ENCODE data around the gene TRIM2. TPM values are rescaled to one million over a fixed set of nuclear protein-coding genes. Genes with fewer than 3 reads are reported as not detected.
A peak's percentile ranks its signal among the peaks of the same experiment; 100 is the strongest.
"Not testable (repeated sequence)": the region's sequence is repeated elsewhere in the genome, so short reads cannot be mapped to it uniquely, and the experiment has no call there.

Gene TRIM2
- 26.0 and 30.8 TPM in 2 replicates for total RNA-seq (2014; rRNA removed; shearing (Covaris generic))

- DNase-seq, result peak; percentile 90 to 97
- no peaks in the 10 kb centered on the region for H3K9me3 ChIP-seq (replicated peaks)
- H3K4me3 ChIP-seq, result peak within 1 kb of the TSS; percentile 49
- peaks cover 10% of the 10 kb centered on the region; the same call in 1 of the 2 replicates for H3K4me1 ChIP-seq
- 0 out of 2 replicates have a peak, but pooled peaks cover 2% of the 10 kb centered on the region for H3K36me3 ChIP-seq
- H3K27ac ChIP-seq, result peak within 1 kb of the TSS; percentile 48
- no peaks in the 10 kb centered on the region for H3K27me3 ChIP-seq
These were observed at the start of gene TRIM2 for GRCh38 chr4:153204247-153204671. TRIM2 (plus strand) TSS chr4:153204443; CDS start chr4:153204531, 88 bp downstream.

- Histone ChIP-seq H3K27me3 (no peaks in the 10 kb centered on the region), H3K4me1 (peaks cover 23% of the 10 kb centered on the region), H3K27ac (no peak overlapping the region), H3K9me3 (replicated peaks) (no peaks in the 10 kb centered on the region), H3K4me3 (no peak overlapping the region), H3K36me3 (no peaks in the 10 kb centered on the region)
- DNase-seq, result no peak
These were observed 48.6 kb upstream of the TRIM2 start for GRCh38 chr4:153155686-153156085.

GRCh38 chr4:153156263-153156662 is 48.0 kb upstream of the TRIM2 start:
- H3K4me3 ChIP-seq, result no peak overlapping the region
- DNase-seq, result no peak
- no peak overlapping the region for H3K27ac ChIP-seq
- H3K36me3 ChIP-seq, result no peaks in the 10 kb centered on the region
- H3K9me3 ChIP-seq (replicated peaks), result no peaks in the 10 kb centered on the region
- no peaks in the 10 kb centered on the region for H3K27me3 ChIP-seq
- H3K4me1 ChIP-seq, result peaks cover 23% of the 10 kb centered on the region

- H3K36me3 ChIP-seq, result no peaks in the 10 kb centered on the region
- no peak for DNase-seq
- H3K4me1 ChIP-seq, result peaks cover 23% of the 10 kb centered on the region
- H3K4me3 ChIP-seq, result no peak overlapping the region
- H3K27ac ChIP-seq, result no peak overlapping the region
- no peaks in the 10 kb centered on the region for H3K9me3 ChIP-seq (replicated peaks)
- H3K27me3 ChIP-seq, result no peaks in the 10 kb centered on the region
These were observed 47.5 kb upstream of the TRIM2 start for GRCh38 chr4:153156721-153157120.

- no peak overlapping the region for H3K27ac ChIP-seq
- H3K4me1 ChIP-seq, result peaks cover 23% of the 10 kb centered on the region
- H3K4me3 ChIP-seq, result no peak overlapping the region
These were observed 45.2 kb upstream of the TRIM2 start for GRCh38 chr4:153159016-153159415.

GRCh38 chr4:153159728-153160221 is 44.5 kb upstream of the TRIM2 start:
- Histone ChIP-seq H3K27ac (no peak overlapping the region), H3K36me3 (no peaks in the 10 kb centered on the region), H3K4me3 (no peak overlapping the region), H3K4me1 (peaks cover 23% of the 10 kb centered on the region), H3K9me3 (replicated peaks) (no peaks in the 10 kb centered on the region), H3K27me3 (no peaks in the 10 kb centered on the region)
- DNase-seq, result no peak

More at GRCh38 chr4:153159016-153159415, 45.2 kb upstream of the TRIM2 start:
- H3K27me3 ChIP-seq, result no peaks in the 10 kb centered on the region
- DNase-seq, result no peak
- H3K9me3 ChIP-seq (replicated peaks), result no peaks in the 10 kb centered on the region
- no peaks in the 10 kb centered on the region for H3K36me3 ChIP-seq

GRCh38 chr4:153160821-153161220 is 43.4 kb upstream of the TRIM2 start:
- Histone ChIP-seq H3K36me3 (no peaks in the 10 kb centered on the region), H3K4me1 (peaks cover 23% of the 10 kb centered on the region), H3K9me3 (replicated peaks) (no peaks in the 10 kb centered on the region), H3K27ac (no peak overlapping the region), H3K4me3 (no peak overlapping the region), H3K27me3 (no peaks in the 10 kb centered on the region)
- no peak for DNase-seq

- no peak for DNase-seq
- Histone ChIP-seq H3K4me3 (no peak overlapping the region), H3K4me1 (peaks cover 22% of the 10 kb centered on the region), H3K36me3 (no peaks in the 10 kb centered on the region), H3K27me3 (no peaks in the 10 kb centered on the region), H3K27ac (no peak overlapping the region), H3K9me3 (replicated peaks) (no peaks in the 10 kb centered on the region)
These were observed 42.8 kb upstream of the TRIM2 start for GRCh38 chr4:153161226-153161963.

- not testable (repeated sequence) for H3K27ac ChIP-seq; H3K4me3 ChIP-seq; H3K36me3 ChIP-seq; H3K27me3 ChIP-seq; H3K9me3 ChIP-seq (replicated peaks); DNase-seq
- peaks cover 23% of the 10 kb centered on the region for H3K4me1 ChIP-seq
These were observed 39.0 kb upstream of the TRIM2 start for GRCh38 chr4:153165236-153165635.

- DNase-seq, result peak; percentile 53 to 74
- Histone ChIP-seq H3K36me3 (no peaks in the 10 kb centered on the region; the same call in 1 of the 2 replicates), H3K9me3 (replicated peaks) (no peaks in the 10 kb centered on the region), H3K27me3 (no peaks in the 10 kb centered on the region), H3K4me1 (peaks cover 23% of the 10 kb centered on the region), H3K27ac (peak overlapping the region; percentile 69), H3K4me3 (no peak overlapping the region)
These were observed 37.3 kb upstream of the TRIM2 start for GRCh38 chr4:153166716-153167501.

GRCh38 chr4:153169776-153170175 is 34.5 kb upstream of the TRIM2 start:
- H3K27me3 ChIP-seq, result no peaks in the 10 kb centered on the region
- no peak overlapping the region for H3K4me3 ChIP-seq
- H3K4me1 ChIP-seq, result peaks cover 23% of the 10 kb centered on the region
- no peaks in the 10 kb centered on the region; the same call in 1 of the 2 replicates for H3K36me3 ChIP-seq
- no peak overlapping the region for H3K27ac ChIP-seq
- no peak for DNase-seq
- H3K9me3 ChIP-seq (replicated peaks), result no peaks in the 10 kb centered on the region

- no peaks in the 10 kb centered on the region; the same call in 1 of the 2 replicates for H3K36me3 ChIP-seq
- H3K27me3 ChIP-seq, result no peaks in the 10 kb centered on the region
- no peaks in the 10 kb centered on the region for H3K9me3 ChIP-seq (replicated peaks)
- H3K4me1 ChIP-seq, result peaks cover 23% of the 10 kb centered on the region
- no peak overlapping the region for H3K27ac ChIP-seq
- no peak overlapping the region for H3K4me3 ChIP-seq
- no peak for DNase-seq
These were observed 33.8 kb upstream of the TRIM2 start for GRCh38 chr4:153170407-153170806.

- peaks cover 2% of the 10 kb centered on the region for H3K36me3 ChIP-seq
These were observed 29.2 kb upstream of the TRIM2 start for GRCh38 chr4:153174821-153175567.

GRCh38 chr4:153176938-153177337 is 27.3 kb upstream of the TRIM2 start:
- no peak overlapping the region for H3K27ac ChIP-seq
- no peak for DNase-seq
- no peaks in the 10 kb centered on the region for H3K27me3 ChIP-seq
- H3K9me3 ChIP-seq (replicated peaks), result no peaks in the 10 kb centered on the region
- no peaks in the 10 kb centered on the region for H3K4me1 ChIP-seq
- H3K4me3 ChIP-seq, result no peak overlapping the region
- H3K36me3 ChIP-seq, result peaks cover 2% of the 10 kb centered on the region

More at GRCh38 chr4:153174821-153175567, 29.2 kb upstream of the TRIM2 start:
- H3K9me3 ChIP-seq (replicated peaks), result no peaks in the 10 kb centered on the region
- no peaks in the 10 kb centered on the region for H3K4me1 ChIP-seq
- no peak for DNase-seq
- H3K27ac ChIP-seq, result no peak overlapping the region
- no peaks in the 10 kb centered on the region for H3K27me3 ChIP-seq
- no peak overlapping the region for H3K4me3 ChIP-seq
